Measurements from ENCODE around the gene RANBP1.
"Not testable (repeated sequence)": the region's sequence is repeated elsewhere in the genome, so short reads cannot be mapped to it uniquely, and the experiment has no call there.

RANBP1 gene

GRCh38 chr22:20154602-20155187 is 38.8 kb downstream of the RANBP1 start:
- DNase-seq (ENCODE audit: low read depth): no peak

- DNase-seq (ENCODE audit: low read depth): peak; percentile 76
Measured at GRCh38 chr22:20155330-20156041, 39.6 kb downstream of the RANBP1 start.

DNA sequence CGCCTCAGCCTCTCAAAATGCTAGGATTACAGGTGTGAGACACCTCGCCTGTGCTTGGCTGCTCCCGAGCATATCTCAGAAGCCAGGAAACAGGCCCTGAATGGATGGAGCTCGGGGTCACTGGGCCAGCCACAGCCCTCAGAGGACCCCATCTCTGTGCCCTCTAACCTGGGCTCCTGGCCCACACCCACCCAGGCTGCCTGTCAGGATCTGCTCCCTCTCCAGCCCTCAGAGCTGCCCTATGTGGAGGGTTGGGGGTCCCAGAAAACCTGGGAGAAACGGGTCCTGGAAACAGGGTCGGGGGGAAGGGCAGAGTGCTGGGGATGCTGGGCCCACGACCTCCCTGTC is 40.1 kb downstream of the RANBP1 start:
- no peak for DNase-seq (ENCODE audit: low read depth)

DNA sequence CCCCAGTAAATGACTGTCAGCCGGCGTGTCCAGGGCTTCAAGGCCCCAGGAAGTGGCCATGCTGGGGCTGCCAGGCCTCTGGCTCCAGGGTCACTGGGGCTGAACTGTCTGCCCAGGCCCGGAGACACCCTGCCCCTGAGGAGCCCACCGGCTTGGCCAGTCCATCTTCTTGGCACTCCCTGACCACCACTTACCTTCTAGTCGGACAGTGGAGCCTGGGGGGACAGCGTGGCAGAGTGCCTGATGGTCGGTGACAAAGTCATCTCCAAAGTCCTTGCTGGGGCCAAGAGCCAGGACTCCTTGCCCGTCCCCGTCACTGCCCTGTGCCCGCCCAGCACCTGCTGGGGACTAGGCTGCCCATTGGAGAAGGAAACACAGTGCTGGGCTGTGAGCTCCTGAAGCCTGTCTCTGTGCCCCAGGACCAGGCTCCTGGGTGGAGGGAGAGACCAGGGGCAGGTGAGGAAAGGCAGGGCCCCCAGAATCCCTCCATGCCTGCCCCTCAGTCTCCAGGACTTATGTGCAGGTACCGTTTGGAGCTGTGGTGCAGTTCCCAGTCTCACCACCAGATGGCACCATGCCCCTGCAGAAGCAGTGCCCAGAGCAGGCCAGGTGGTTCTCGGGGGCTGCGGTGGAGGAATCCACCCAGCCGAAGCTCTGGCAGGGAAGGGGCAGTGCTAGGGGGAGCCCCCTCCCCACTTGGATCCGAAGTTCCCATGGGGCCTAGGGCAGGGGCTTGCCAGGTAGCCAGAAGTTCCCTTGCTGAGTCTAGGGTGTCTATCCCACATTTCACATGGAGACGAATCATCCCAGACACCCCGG is 40.9 kb downstream of the RANBP1 start:
- peak; percentile 59 for DNase-seq (ENCODE audit: low read depth)

GRCh38 chr22:20157430-20158183 is 41.7 kb downstream of the RANBP1 start:
- no peak for DNase-seq (ENCODE audit: low read depth)

DNA sequence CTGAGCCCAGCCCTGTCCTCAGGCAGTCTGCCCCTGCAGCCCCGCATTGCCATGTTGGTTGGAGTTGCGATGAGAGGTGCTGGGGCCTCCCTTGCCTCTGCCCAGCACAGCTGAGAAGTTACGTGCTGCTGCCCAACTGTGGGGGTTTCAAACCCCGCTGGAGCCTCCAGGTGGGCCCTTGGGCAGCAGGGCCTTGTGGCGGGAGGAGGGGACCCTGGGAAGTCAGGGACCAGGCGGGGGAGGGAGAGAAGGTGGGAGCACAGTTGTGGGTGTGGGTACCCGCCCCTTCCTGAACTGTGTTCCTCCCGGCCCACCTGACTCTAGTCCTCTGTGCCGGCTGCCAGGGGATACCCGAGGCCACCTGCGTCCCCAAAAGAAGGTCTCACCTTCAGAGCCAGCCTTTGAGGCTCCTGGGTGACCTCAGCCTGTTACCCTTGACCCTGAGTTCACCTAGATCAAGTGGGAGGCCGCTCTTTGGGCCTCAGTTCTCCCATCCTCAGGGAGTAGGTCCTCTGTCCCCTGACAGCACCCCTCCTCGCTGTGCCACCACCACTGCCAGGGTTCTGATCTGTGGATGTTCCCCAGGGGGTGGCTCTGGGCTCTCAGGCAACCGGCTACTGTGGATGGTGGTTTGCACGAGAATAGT is 42.6 kb downstream of the RANBP1 start:
- no peak for DNase-seq (ENCODE audit: low read depth)

DNA sequence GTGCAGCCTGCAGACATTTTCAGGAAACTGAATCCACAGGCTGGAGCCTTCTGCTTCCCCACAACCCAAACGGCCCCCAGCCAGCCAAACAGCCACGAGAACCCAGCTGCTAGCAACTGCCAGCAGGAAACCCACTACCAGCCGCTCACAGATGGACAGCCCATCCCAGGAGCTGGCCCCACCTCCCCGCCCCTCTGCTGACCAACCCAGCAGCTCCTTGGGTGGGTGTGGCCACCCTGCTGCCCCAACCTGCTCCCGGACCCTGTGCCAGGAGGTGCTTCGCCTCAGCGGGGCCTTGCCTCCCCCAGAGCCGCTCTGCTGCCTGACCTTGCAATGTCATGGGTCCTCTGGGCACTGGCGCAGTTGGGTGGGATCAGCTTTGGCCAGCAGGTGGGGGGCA is 43.2 kb downstream of the RANBP1 start:
- no peak for DNase-seq (ENCODE audit: low read depth)

GRCh38 chr22:20159531-20159930 is 43.6 kb downstream of the RANBP1 start:
- DNase-seq (ENCODE audit: low read depth): not testable (repeated sequence)

GRCh38 chr22:20160041-20160440 is 44.1 kb downstream of the RANBP1 start:
- no peak for DNase-seq (ENCODE audit: low read depth)

- no peak for DNase-seq (ENCODE audit: low read depth)
Measured at GRCh38 chr22:20164863-20165262, 49.0 kb downstream of the RANBP1 start.

- DNase-seq (ENCODE audit: low read depth): no peak
Measured at GRCh38 chr22:20165421-20165820, 49.5 kb downstream of the RANBP1 start.

- no peak for DNase-seq (ENCODE audit: low read depth)
Measured at GRCh38 chr22:20165913-20166312, 50.0 kb downstream of the RANBP1 start.

- no peak for DNase-seq (ENCODE audit: low read depth)
Measured at GRCh38 chr22:20166703-20167102, 50.8 kb downstream of the RANBP1 start.

GRCh38 chr22:20167643-20168322 is 51.9 kb downstream of the RANBP1 start:
- DNase-seq (ENCODE audit: low read depth): no peak

DNA sequence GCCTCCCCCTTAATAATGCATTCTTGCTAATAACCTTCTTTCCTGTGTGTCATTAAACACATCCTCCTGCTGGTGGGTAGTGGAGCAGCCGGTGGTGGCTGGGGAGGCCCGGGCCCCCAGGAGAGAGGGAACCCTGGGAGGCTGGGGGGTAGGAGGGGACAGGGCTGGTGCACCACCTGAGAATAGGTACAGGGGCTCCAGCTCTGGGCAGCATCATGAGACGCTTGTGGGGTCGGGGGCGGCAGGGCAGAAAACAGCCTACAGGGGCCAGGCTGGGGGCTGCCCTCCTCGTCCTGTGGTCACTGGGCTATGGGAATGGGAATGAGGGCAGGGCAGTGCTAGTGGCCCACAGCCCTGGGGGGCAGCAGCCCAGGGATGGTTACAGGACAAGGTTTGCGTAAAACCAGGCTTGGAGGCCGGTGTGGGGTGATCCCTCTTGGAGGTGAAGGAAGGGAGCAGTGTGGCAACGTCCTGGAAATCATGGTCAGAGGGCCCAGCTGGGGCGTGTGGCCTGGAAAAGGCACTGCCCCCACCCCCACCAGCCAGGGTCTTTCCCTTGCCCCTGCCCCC is 53.4 kb downstream of the RANBP1 start:
- no peak for DNase-seq (ENCODE audit: low read depth)

DNA sequence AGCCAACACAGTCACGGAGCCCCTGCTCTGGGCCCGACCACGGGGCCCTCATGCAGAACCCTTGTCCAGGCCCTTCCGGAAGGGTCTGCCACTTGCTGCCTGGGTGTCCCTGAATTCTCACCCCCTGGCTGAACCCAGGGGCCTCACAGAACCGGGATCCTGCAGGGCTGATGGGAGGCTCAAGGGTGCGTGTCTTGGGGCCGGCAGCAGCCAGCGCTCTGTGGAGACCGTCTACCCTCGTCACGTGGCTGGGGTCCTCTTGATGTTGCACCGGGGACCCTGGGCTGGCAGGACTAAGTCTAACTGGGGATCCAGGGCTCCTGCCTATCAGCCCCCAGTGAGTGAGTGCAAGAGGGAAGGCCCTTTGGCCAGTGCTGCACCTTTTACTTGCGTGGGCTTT is 54.3 kb downstream of the RANBP1 start:
- no peak for DNase-seq (ENCODE audit: low read depth)

DNA sequence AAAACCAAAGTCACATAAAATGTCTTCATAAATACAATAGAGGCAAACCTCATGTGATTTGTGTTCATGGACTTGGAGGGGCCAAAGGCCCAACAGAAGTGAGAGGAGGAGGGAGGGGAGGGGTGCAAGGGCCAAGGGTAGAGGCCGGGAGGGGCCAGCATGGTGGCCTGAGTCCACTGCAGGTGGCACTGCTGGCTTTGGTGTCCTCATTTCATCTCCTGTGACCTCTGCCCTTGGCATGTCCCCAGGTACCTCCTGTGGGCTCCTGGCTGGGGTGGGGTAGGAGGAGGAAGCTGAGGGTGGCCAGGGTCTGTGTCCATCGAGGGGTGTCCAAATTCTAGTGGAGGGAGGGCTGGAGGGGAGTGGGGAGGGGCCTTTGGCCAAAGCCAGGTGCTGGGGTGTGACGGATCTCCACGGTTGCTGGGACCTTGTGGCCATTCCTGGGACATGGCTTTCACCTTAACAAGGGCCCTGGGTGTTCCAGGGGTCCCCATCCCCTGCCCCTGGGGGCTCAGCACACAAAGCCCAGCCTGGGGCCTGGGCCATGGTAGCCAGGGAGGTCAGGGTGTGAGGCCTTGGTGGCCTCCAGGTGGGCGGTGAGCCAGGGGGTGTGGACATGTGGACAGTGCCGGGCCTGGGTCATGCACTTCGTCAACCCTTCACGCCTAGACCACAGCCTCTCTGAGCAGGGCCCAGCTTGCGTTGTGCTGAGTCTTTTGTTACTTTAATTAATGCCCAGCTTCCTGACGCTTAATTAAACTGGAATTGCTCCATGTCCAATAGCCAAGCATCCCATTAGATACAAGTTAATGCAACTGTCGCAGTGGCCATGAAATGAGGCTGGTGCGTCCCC is 55.6 kb downstream of the RANBP1 start:
- DNase-seq (ENCODE audit: low read depth): no peak

DNA sequence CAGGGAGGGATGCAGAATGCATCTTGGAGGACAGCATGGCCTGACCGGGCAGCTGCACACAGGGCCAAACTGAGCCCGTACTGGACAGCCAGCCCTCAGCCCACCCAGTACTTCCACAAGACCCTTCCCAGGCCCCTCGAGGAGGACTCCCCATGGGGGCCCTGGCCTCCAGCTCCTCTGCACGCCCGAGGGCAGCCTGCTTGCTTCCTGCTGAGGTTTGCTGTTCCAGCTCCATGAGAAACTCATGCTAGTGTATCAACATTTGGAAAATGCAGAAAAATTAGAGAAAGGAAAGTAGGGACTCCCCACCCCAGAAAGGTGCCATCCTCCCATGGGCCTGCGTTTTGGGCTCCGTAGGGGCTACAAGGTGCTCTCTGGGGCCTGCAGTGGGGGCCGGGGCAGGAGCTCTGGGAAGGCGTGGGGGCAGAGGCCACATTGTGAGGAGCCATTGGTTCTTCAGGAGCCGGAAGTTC is 56.3 kb downstream of the RANBP1 start:
- DNase-seq (ENCODE audit: low read depth): no peak

GRCh38 chr22:20173246-20173645 is 57.3 kb downstream of the RANBP1 start:
- no peak for DNase-seq (ENCODE audit: low read depth)

DNA sequence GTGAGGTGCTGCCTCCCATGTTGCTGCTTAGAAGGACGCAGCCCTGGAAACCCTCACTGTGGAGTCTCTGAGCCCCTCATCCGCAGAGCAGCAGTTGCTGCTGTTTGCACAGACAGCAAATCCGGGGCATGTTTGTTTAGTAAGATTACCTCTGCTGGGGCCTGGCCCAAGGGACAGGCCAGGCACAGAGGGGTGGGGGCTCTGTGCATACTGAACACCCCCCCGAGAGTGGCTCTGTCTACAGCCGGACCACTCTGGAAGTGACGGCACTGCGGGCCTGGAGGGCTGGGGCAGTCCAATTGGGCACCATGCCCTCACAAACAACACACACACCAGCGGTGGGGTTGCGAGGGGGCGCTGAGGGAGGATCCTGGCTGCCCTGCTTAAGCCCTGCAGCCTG is 57.9 kb downstream of the RANBP1 start:
- no peak for DNase-seq (ENCODE audit: low read depth)
